IMR-90 (cell line): Measurements from ENCODE around the gene NFIA. TPM values are rescaled to one million over a fixed set of nuclear protein-coding genes. Genes with fewer than 3 reads are reported as not detected.

Source experiments
- ATAC-seq: fragments of 200-7000 bp; cut with Tn5 transposase; 2 replicates; pipeline ENCODE4 v1.9.1; 2020; ENCODE audit warnings: low read depth, mild to moderate bottlenecking, moderate library complexity
- BruUV-seq: library from RNA; stranded (reverse); fragments of 400-500 nt; replicated peaks from 2 replicates; lab custom pipeline; 2021; lab: Mats Ljungman, UMichigan
- CTCF ChIA-PET: fragments of 300-600 bp; formaldehyde crosslinking; extraction: SDS; loops from one replicate; lab custom pipeline; 2021; ENCODE audit warnings: antibody characterized with exemption; lab: Yijun Ruan, JAX
- POLR2A ChIA-PET: fragments of 300-600 bp; sonication (Branson Sonifier 250); formaldehyde crosslinking; loops from one replicate; lab custom pipeline; 2022; ENCODE audit warnings: antibody characterized with exemption; ENCODE audit not compliant: unreplicated experiment; lab: Charles Lee
- DNase-seq: peaks from one replicate; pipeline ENCODE4 v3.0.0; 2013
- H2AFZ ChIP-seq: replicated peaks from 2 replicates; pipeline ENCODE3; 2013; ENCODE audit warnings: low read length, mild to moderate bottlenecking; ENCODE audit not compliant: poor library complexity
- H2AK5ac ChIP-seq: 2 replicates; pipeline ENCODE4 v1.6.1; 2013; ENCODE audit warnings: low read depth, low read length, inconsistent platforms
- H2AK9ac ChIP-seq: replicated peaks from 2 replicates; pipeline ENCODE3; 2013; ENCODE audit warnings: mild to moderate bottlenecking, low read depth, low read length, moderate library complexity; ENCODE audit not compliant: poor library complexity
- H2BK120ac ChIP-seq: 2 replicates; pipeline ENCODE4 v1.6.1; 2013; ENCODE audit warnings: low read depth, low read length, inconsistent platforms
- H2BK15ac ChIP-seq: 3 replicates; pipeline ENCODE4 v1.6.1; 2013; ENCODE audit warnings: low read depth, low read length, inconsistent platforms
- H2BK20ac ChIP-seq: 2 replicates; pipeline ENCODE4 v1.6.1; 2013; ENCODE audit warnings: low read depth, mild to moderate bottlenecking, inconsistent platforms, low read length, moderate library complexity
- H2BK5ac ChIP-seq: 2 replicates; pipeline ENCODE4 v1.6.1; 2013; ENCODE audit warnings: mild to moderate bottlenecking, low read depth, low read length, inconsistent platforms; ENCODE audit not compliant: poor library complexity, severe bottlenecking
- H3K14ac ChIP-seq: replicated peaks from 2 replicates; pipeline ENCODE4 v1.6.1; 2013; ENCODE audit warnings: low read depth, low read length, inconsistent platforms
- H3K18ac ChIP-seq: 2 replicates; pipeline ENCODE4 v1.6.1; 2013; ENCODE audit warnings: low read depth, low read length, control low read depth
- H3K23ac ChIP-seq: 2 replicates; pipeline ENCODE4 v1.6.1; 2013; ENCODE audit warnings: low read depth, low read length, inconsistent platforms
- H3K27ac ChIP-seq: 2 replicates; pipeline ENCODE4 v1.5.1; 2013; ENCODE audit warnings: mild to moderate bottlenecking, control low read depth, low read length; ENCODE audit not compliant: insufficient read depth
- H3K27me3 ChIP-seq: 2 replicates; pipeline ENCODE4 v1.6.1; 2013; ENCODE audit warnings: low read length; ENCODE audit not compliant: control insufficient read depth, insufficient read depth
- H3K36me3 ChIP-seq: 2 replicates; pipeline ENCODE4 v1.6.1; 2013; ENCODE audit warnings: low read length, mixed read lengths; ENCODE audit not compliant: control insufficient read depth, insufficient read depth
- H3K4ac ChIP-seq: 2 replicates; pipeline ENCODE4 v1.6.1; 2013; ENCODE audit warnings: low read depth, low read length, inconsistent platforms
- H3K4me1 ChIP-seq: 2 replicates; pipeline ENCODE4 v1.6.1; 2013; ENCODE audit warnings: low read length, mixed read lengths; ENCODE audit not compliant: control insufficient read depth, insufficient read depth
- H3K4me2 ChIP-seq: 2 replicates; pipeline ENCODE4 v1.6.1; 2013; ENCODE audit warnings: low read depth, mild to moderate bottlenecking, control low read depth, low read length, moderate library complexity
- H3K4me3 ChIP-seq: 2 replicates; pipeline ENCODE4 v1.5.1; 2013; ENCODE audit warnings: low read depth, mild to moderate bottlenecking, control low read depth, low read length, moderate library complexity; ENCODE audit not compliant: insufficient read depth
- H3K56ac ChIP-seq: 2 replicates; pipeline ENCODE4 v1.6.1; 2013; ENCODE audit warnings: low read length, inconsistent platforms; ENCODE audit not compliant: insufficient read depth; ENCODE audit errors: extremely low read depth
- H3K79me1 ChIP-seq, 2 experiments: 2 replicates each; pipeline ENCODE4 v1.6.1; 2013; ENCODE audit warnings: low read length in 2 of 2, inconsistent platforms in 1 of 2, low read depth in 1 of 2
- H3K9ac ChIP-seq: 2 replicates; pipeline ENCODE4 v1.6.1; 2013; ENCODE audit warnings: low read depth, low read length, control low read depth
- H3K9me1 ChIP-seq: 2 replicates; pipeline ENCODE4 v1.6.1; 2013; ENCODE audit warnings: low read length, inconsistent platforms; ENCODE audit not compliant: insufficient read depth
- H3K9me3 ChIP-seq: 2 replicates; pipeline ENCODE4 v1.6.1; 2013; ENCODE audit warnings: low read length; ENCODE audit not compliant: control insufficient read depth, insufficient read depth
- H4K20me1 ChIP-seq: 2 replicates; pipeline ENCODE4 v1.6.1; 2013; ENCODE audit warnings: low read length, inconsistent platforms; ENCODE audit not compliant: insufficient read depth
- H4K5ac ChIP-seq: 2 replicates; pipeline ENCODE4 v1.6.1; 2013; ENCODE audit warnings: mild to moderate bottlenecking, low read depth, low read length, control low read depth
- H4K8ac ChIP-seq, 2 experiments: 2 replicates each; pipeline ENCODE4 v1.6.1; 2013; ENCODE audit warnings: low read depth in 2 of 2, low read length in 2 of 2, control low read depth in 1 of 2, inconsistent platforms in 1 of 2
- H4K91ac ChIP-seq: 2 replicates; pipeline ENCODE4 v1.6.1; 2013; ENCODE audit warnings: low read depth, low read length, inconsistent platforms; ENCODE audit not compliant: insufficient read depth
- CHD1 ChIP-seq: IDR thresholded peaks from 2 replicates; pipeline ENCODE4 v1.6.1; 2012; ENCODE audit warnings: low read depth, low read length, improper control_type of control experiment
- CTCF ChIP-seq: conservative IDR thresholded peaks from 2 replicates; pipeline ENCODE4 v1.5.1; 2012; ENCODE audit warnings: mild to moderate bottlenecking, low read depth, low read length, improper control_type of control experiment
- ELK1 ChIP-seq: fragments of 150-350 bp; IDR thresholded peaks from 2 replicates; pipeline ENCODE4 v1.6.1; 2016; ENCODE audit warnings: low read depth, mild to moderate bottlenecking, low read length, moderate library complexity, borderline replicate concordance
- MAFK ChIP-seq: IDR thresholded peaks from 2 replicates; pipeline ENCODE4 v1.6.1; 2012; ENCODE audit warnings: low read depth, low read length, improper control_type of control experiment
- MXI1 ChIP-seq: IDR thresholded peaks from 2 replicates; pipeline ENCODE4 v1.6.1; 2012; ENCODE audit warnings: low read depth, mild to moderate bottlenecking, low read length, moderate library complexity, borderline replicate concordance
- NFE2L2 ChIP-seq: fragments of 150-350 bp; IDR thresholded peaks from 2 replicates; pipeline ENCODE4 v1.6.1; 2016; ENCODE audit warnings: low read depth, mild to moderate bottlenecking, low read length
- POLR2A ChIP-seq: IDR thresholded peaks from 2 replicates; pipeline ENCODE4 v1.6.1; 2012; ENCODE audit warnings: mild to moderate bottlenecking, low read depth, low read length
- RFX5 ChIP-seq: IDR thresholded peaks from 2 replicates; pipeline ENCODE4 v1.8.0; 2012; ENCODE audit warnings: low read depth, mild to moderate bottlenecking, low read length, moderate library complexity
- SMC3 ChIP-seq: fragments of 150-350 bp; IDR thresholded peaks from 2 replicates; pipeline ENCODE4 v1.6.1; 2016; ENCODE audit warnings: low read depth, mild to moderate bottlenecking, antibody characterized with exemption, low read length, moderate library complexity
- USF2 ChIP-seq: fragments of 150-350 bp; IDR thresholded peaks from 2 replicates; pipeline ENCODE4 v1.6.1; 2017; ENCODE audit warnings: mild to moderate bottlenecking, antibody characterized with exemption, low read length, low read depth
- WGBS, 2 experiments: methylation state at CpG; one replicate each; pipeline versions ENCODE4 v1.1.5 to v1.1.7; 2013; ENCODE audit warnings: missing lambda C conversion rate in 2 of 2; ENCODE audit not compliant: insufficient read length in 1 of 2; ENCODE audit errors: extremely low coverage in 2 of 2; 5-methylcytosine and 5-hydroxymethylcytosine counted together
- dilution Hi-C: fragments of 300-500 bp; cut with HindIII; formaldehyde crosslinking; loops from one replicate; pipeline ENCODE4 v1.14.3; 2018; ENCODE audit warnings: low sequenced_read_pairs; ENCODE audit not compliant: unreplicated experiment
- in situ Hi-C: fragments of 300-500 bp; cut with MboI; formaldehyde crosslinking; loops from 3 replicates; pipeline ENCODE4 v1.14.3; 2019; ENCODE audit warnings: low sequenced_read_pairs, inconsistent platforms, mixed read lengths
- intact Hi-C: fragments of 100-400 bp; cut with micrococcal nuclease; formaldehyde crosslinking; loops from 2 replicates; pipeline ENCODE4 v1.10.0; 2022
- polyA plus RNA-seq, 3 experiments: library from polyadenylated mRNA; depleted of rRNA; stranded (reverse); fragments of >200 nt; gene quantifications; 2 replicates each; pipeline ENCODE4 v1.2.3, GENCODE V29; 2012; ENCODE audit warnings: low replicate concordance in 1 of 3
- total RNA-seq: library from RNA; depleted of rRNA; stranded (reverse); fragments of >200 nt; gene quantifications from 2 replicates; pipeline ENCODE4 v1.2.3, GENCODE V29; 2012

NFIA gene
- total and polyA plus RNA-seq, 2 of the 4 experiments (the other 2 are of a cell fraction): 1.6 to 2.2 TPM

GRCh38 chr1:61356995-61357394 is 274.6 kb downstream of the NFIA start:
- Histone ChIP-seq H4K91ac (no peak overlapping the region), H3K9me1 (no peaks in the 10 kb centered on the region), H2AFZ (no peak overlapping the region), H3K27ac (no peak overlapping the region), H4K5ac (no peak overlapping the region), H2BK5ac (no peak overlapping the region), H3K23ac (no peak overlapping the region), H3K4ac (no peak overlapping the region), H3K18ac (no peak overlapping the region), H2BK15ac (no peak overlapping the region), H3K36me3 (no peaks in the 10 kb centered on the region), H3K14ac (no peak overlapping the region), H2AK5ac (no peak overlapping the region), H4K8ac (no peak overlapping the region), H3K4me1 (no peaks in the 10 kb centered on the region), H2AK9ac (no peak overlapping the region), H3K27me3 (no peaks in the 10 kb centered on the region), H3K9me3 (no peaks in the 10 kb centered on the region), H2BK120ac (no peak overlapping the region), H3K56ac (no peak overlapping the region), H2BK20ac (no peak overlapping the region), H3K4me2 (no peak overlapping the region), H3K9ac (no peak overlapping the region), H3K79me1 (no peaks in the 10 kb centered on the region), H3K4me3 (no peak overlapping the region), H4K20me1 (no peaks in the 10 kb centered on the region)
- intact Hi-C loops: no loop called here
- DNase-seq (no peak), ATAC-seq (no peak)
- WGBS, 2 experiments: 17% methylated on average over 1 of the region's 5 CpGs; no CpG with 5 or more reads in 1 of the 2 experiments
- dilution Hi-C loops: no loop called here
- BruUV-seq: no TSS peak
- no peak for TF ChIP-seq NFE2L2
- no peak for TF ChIP-seq MAFK
- TF ChIP-seq USF2: no peak
- TF ChIP-seq RFX5: no peak
- TF ChIP-seq POLR2A: no peak
- TF ChIP-seq CTCF: no peak
- TF ChIP-seq MXI1: no peak
- TF ChIP-seq CHD1: no peak
- no peak for TF ChIP-seq ELK1
- no peak for TF ChIP-seq SMC3
- ChIA-PET POLR2A (no interaction called here), CTCF (no interaction called here)
- in situ Hi-C loops: no loop called here
